Retinal pigment epithelial cell (primary cell): ENCODE data around the gene DNAJC8.

ENCODE experiments used
- DNase-seq: peaks from one replicate; pipeline ENCODE4 v3.0.0-alpha.2; 2010; ENCODE audit warnings: low read depth
- H3K4me3 ChIP-seq: 2 replicates; pipeline ENCODE4 v1.5.1; 2011; ENCODE audit warnings: mild to moderate bottlenecking, low read length, control low read depth, moderate library complexity
- CTCF ChIP-seq: conservative IDR thresholded peaks from 2 replicates; pipeline ENCODE4 v1.5.1; 2011; ENCODE audit warnings: low read depth, low read length, control low read depth, inconsistent platforms

DNAJC8 gene

GRCh38 chr1:28264897-28265296 is 32.1 kb upstream of the DNAJC8 start:
- DNase-seq, result no peak
- no peak for TF ChIP-seq CTCF
- H3K4me3 ChIP-seq, result no peak overlapping the region

- no peak for TF ChIP-seq CTCF
- DNase-seq, result no peak
- H3K4me3 ChIP-seq, result peak overlapping the region; percentile 90
Measured at GRCh38 chr1:28260803-28261174, 28.0 kb upstream of the DNAJC8 start.

- peak; percentile 60 for DNase-seq
- H3K4me3 ChIP-seq, result peak overlapping the region; percentile 90
- TF ChIP-seq CTCF, result no peak
Measured at GRCh38 chr1:28259934-28260802, 27.3 kb upstream of the DNAJC8 start.

GRCh38 chr1:28259252-28259933 is 26.6 kb upstream of the DNAJC8 start, which contains the start of gene SESN2:
TSS of gene SESN2 (plus strand) at chr1:28259518. CDS start at chr1:28259848, 330 bp downstream.
- TF ChIP-seq CTCF, result no peak
- peak; percentile 81 for DNase-seq
- H3K4me3 ChIP-seq, result peak within 1 kb of the TSS; percentile 90

GRCh38 chr1:28258628-28259251 is 25.9 kb upstream of the DNAJC8 start:
- no peak for DNase-seq
- H3K4me3 ChIP-seq, result peak overlapping the region; percentile 30
- TF ChIP-seq CTCF, result no peak

- DNase-seq, result no peak
- TF ChIP-seq CTCF, result no peak
Measured at GRCh38 chr1:28257736-28258135, 24.9 kb upstream of the DNAJC8 start.

More at GRCh38 chr1:28257736-28258135, 24.9 kb upstream of the DNAJC8 start:
- H3K4me3 ChIP-seq, result no peak overlapping the region
